Amniotic stem cell (primary cell): Measurements from ENCODE around the gene TASP1.

Experiments used
- DNase-seq: peaks from one replicate; lab custom pipeline; 2025; lab: John Stamatoyannopoulos, UW

TASP1 gene

GRCh38 chr20:13441388-13441787 lies 197.3 kb downstream of the TASP1 start:
- no peak for DNase-seq

- DNase-seq: no peak
Observed at GRCh38 chr20:13436530-13436929, 202.2 kb downstream of the TASP1 start.

DNA sequence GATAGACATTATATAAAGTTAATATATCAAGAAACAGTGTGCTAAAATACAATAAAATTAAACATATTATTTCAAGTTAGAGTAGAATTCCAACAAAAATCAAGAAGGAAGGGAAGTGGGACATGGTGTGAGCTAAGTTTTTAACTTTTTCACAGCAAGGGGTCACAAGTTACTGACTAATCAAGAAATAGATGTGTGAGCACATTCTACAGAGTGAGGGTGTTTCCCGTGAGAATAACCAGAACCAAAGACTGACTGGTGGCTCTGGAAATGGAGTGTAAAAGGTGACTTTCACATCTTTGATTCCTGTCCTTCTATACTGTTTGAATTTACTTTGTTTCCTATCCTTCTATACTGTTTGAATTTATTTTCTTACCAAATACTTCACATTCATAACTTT lies 206.6 kb downstream of the TASP1 start:
- DNase-seq: no peak

DNA sequence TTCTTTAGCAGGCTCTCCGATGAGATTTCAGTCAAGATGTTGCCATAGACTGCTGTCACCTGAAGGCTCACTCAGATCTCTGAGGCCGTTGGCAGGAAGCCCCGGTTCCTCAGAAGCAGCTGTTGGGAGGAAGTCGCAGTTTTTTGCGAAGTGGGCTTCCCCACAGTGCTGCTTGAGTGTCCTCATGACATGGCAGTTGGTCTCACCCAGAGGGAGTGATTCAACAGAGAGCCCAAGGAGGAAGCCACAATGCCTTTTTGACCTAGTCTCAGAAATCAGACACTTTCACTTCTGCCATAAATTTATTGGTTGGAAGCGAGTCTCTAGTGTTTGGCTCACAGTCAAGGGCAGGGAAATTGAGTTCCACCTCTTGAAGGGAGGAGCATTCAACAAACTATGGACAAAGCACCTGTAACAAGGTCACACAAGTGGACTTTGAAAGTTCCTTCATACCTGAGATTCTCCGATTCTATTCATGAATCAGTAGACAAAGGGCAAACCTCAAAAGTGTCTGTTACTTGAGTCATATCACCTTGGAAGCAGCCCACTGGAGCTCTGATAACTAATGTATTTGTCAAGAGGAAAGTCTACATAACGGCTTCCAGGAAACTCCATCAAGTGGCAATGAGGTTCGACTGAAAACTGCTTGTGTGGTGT lies 208.3 kb downstream of the TASP1 start:
- no peak for DNase-seq

- DNase-seq: no peak
Observed at GRCh38 chr20:13428684-13429083, 210.0 kb downstream of the TASP1 start.

DNA sequence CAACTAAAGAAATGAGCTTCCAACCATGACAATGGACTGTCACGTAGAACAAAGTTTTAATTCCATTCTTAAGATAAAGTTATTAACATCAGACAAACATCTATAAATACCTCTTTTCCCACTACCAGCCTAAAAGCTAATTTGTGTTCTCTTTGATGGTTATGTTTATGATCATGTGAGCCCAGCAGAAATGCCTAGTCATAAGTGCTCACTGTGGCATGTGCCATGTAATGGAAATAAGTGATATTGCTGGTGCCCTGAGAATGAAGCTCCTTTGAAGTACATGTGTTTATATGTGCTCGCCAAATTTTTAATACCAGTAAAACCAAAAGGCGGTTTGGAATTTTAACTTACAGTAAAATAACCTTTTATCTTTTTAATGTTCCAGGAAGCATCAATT lies 211.9 kb downstream of the TASP1 start:
- no peak for DNase-seq

- no peak for DNase-seq
Observed at GRCh38 chr20:13425381-13426135, 213.2 kb downstream of the TASP1 start.

DNA sequence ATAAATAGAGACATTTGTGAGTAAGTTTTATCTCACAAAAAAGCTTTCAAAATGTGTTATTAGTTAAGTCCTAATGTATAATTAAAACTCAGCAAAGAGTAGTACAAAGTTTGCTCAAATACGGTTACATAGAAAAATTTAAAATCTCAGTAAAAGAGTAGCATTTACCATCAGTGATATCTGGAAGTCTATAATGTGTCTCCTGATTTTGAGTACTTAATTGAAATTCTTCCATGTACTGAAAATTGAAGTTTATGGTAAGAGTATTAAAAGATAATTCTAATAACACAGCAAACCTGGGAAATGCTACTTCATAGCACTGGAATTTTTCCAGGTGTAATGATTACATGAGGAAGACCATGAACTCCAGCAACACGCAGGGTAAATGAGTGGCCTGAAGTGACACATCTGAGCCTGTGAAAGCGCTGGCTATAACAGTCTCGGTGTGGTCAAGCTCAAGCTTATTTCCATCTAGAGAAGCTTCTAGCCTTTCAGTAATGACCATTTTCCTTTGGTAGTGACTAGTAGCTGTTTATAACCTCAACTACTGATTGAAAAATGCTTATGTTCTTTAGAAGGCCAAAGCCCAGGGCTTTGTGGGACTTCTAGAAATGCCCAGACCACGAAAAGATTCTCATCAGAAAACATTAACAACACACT lies 214.4 kb downstream of the TASP1 start:
- DNase-seq: no peak

DNA sequence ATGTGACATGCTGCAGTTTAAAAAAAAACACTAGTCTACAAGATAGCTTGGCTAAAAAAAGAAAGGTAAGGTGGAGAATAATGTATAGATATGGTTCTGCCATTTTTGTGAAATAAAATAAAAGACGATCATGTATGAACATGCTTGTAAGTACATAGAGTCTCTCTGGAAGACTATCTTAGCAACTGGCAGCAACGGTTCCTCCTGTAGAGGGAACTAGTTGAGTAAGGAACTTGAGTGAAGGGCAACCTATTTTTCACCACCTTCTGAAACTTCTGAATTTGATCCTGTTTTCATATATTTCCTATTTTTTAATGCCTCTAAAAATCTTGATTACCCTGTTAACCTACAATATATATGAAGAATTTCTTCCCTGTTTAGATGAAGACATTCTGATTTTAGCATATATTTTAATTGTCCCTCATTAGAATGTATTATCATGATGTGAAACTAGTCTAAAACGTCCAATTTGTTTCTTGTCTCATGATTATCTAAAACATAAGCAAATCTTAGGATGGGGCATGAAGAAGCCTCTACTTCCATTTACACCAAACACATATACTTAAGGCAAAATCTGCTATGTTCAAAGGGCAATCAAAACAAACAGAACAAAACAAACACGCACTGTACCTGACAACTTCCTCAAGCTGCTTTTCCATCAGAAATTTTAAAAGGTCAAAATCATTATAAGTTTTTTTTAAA lies 215.1 kb downstream of the TASP1 start:
- DNase-seq: no peak

DNA sequence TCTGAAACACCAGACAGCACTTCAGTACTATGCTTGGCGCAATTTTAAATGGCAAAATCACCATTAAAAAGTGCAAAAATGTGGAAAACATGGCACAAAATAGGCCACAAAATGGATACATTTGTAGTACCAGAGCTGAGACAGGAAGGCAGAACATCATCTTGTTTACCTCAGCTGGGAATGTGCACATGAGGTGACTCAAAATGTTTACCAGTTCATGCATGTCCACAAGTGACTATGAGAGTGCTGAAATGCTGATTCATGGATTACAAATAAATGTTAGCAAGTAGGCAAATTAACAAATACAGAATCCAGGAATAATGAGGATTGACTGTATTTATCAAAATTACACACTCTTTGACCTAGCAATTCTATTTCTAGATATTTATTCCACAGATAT lies 216.1 kb downstream of the TASP1 start:
- no peak for DNase-seq

- DNase-seq: no peak
Observed at GRCh38 chr20:13420625-13421024, 218.1 kb downstream of the TASP1 start.

- no peak for DNase-seq
Observed at GRCh38 chr20:13419477-13419876, 219.3 kb downstream of the TASP1 start.

DNA sequence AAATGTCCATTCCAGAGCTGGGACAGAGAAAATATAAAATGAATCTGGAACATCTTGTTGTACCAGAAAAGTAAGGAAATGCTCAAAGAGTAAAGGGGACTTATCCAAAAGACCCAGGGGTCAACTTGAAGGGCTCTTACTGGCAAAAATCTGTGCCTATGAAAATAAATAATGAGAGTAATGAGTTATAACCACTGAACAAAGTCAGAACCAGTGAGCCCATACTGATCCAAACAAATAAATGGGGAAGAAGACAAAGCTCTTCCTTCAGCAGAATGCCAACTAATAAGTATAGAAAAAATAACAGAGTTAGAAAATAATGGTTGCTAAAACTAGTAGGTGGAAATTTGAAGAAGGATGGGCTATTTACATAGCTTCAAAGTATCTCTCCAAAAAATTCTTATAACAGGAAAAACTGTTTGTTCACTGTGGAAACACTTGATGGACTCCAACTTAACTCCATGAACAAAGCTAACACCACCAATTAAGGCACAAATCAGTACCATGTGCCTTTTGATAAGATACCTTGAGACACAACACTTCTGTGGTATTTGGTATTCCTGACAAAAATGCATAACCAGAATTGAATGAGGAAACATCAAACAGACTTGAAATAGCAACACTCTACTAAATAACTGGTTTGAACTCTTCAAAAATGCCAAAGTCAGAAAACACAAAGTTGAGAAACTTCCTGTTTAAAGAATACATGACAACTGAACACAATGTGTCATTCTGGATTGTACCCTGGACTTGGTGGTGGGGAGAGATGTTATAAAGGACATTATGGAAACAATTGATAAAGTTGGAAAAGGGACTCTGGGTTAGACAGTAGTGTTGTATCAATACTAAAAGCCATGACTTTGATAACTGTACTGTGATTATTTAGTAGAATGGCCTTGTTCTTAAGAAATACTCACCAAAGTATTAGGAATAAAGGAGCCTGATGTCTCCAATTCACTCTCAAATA lies 220.2 kb downstream of the TASP1 start:
- no peak for DNase-seq

DNA sequence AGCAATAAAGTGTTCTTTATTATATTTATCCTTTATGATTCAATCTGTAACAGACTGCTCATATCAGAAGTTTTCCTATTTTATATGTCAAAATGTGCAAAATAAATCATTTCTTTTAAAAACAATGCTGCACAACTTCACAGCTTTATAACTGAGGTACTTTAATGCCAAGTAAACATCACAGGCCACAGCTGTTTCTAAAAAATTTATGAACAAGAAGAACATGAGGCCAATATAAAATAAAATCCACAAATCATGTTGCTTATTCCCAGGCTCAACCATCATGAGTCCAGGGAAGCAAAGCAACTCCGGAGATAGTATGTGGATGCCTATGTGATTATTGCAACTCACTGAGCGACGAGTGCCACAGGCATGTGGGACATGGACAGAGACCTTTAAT lies 222.2 kb downstream of the TASP1 start:
- DNase-seq: no peak

- DNase-seq: no peak
Observed at GRCh38 chr20:13412806-13413445, 225.8 kb downstream of the TASP1 start.

- DNase-seq: no peak
Observed at GRCh38 chr20:13404293-13404692, 234.4 kb downstream of the TASP1 start.

- DNase-seq: no peak
Observed at GRCh38 chr20:13403453-13403852, 235.3 kb downstream of the TASP1 start.

DNA sequence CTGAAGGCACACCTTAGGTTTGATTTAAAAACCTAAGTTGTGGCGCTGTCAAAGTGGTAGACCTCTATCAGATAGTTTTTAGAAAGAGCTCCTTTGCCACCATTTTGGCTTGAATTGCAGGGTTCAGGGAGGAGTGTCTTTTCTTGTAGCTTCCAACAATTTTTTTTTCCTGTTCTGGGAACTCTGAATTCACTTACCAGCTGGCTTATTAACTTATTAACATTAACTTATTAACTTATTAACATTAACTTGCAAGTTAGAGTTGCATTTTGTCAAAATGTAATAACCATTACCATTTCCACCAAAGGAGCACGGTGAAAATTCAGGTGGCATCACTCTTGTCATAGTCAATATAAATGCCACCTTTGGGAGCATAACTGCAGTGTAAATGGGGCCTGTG lies 235.7 kb downstream of the TASP1 start:
- DNase-seq: no peak

DNA sequence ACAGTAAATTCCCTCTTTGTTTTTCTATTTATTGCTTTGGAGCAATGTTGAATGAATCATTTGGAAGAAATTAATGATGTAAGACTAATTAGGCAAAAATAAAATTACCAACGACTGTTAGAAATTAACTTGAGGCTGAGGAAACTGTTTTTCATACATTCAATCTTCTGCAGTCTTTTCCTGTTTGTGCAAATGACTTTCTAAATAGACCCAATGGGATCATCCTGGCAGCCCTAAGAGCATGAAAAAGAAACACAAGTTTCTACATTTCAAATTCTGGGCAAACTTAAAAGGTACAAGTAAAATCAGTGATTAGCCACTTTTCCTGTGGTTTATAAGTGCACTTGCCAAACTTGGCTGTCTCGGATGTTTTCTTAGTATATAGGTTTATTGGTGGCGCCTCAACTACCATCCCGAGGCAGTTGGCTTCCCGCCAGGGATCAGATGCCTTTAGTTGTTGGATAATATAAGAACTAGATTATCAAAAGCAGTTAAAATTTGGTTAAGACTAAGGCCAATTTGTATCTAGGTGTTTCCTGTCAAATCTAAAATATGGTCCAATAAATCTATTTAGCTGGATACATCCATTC lies 236.5 kb downstream of the TASP1 start:
- DNase-seq: no peak

- no peak for DNase-seq
Observed at GRCh38 chr20:13401596-13401995, 237.1 kb downstream of the TASP1 start.

DNA sequence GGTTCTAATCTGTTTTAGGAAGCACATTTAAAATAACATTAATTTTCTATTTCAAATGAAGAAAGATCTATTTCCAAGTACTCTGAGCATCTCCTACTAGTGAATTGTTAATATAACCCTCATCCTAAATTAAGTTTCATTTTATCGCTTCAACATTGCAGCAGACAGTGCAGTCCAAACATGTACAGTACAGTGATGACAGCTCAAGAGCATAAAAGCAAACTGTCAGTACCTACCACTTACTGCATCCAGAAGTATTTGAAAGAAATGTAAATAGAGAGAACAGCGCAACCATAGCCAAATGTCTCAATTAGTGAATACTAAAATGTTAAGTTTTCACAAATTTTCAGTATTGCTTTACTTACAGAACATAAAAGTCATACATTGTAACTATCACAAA lies 238.3 kb downstream of the TASP1 start:
- DNase-seq: no peak
